AG20443 (cell line): ENCODE results near the gene CCND2.
"Not testable (repeated sequence)": the region's sequence is repeated elsewhere in the genome, so short reads cannot be mapped to it uniquely, and the experiment has no call there.

Experiments
- DNase-seq: peaks from one replicate; pipeline ENCODE4 v3.0.0; 2012; ENCODE audit warnings: low spot score, mixed read lengths

Gene CCND2

GRCh38 chr12:4273652-4274395, at the start of gene CCND2:
CCND2 (plus strand) TSS chr12:4273762; CDS start chr12:4274041, 279 bp downstream.
- peak; percentile 85 for DNase-seq

- no peak for DNase-seq
Observed at GRCh38 chr12:4224206-4224889, 49.2 kb upstream of the CCND2 start.

DNA sequence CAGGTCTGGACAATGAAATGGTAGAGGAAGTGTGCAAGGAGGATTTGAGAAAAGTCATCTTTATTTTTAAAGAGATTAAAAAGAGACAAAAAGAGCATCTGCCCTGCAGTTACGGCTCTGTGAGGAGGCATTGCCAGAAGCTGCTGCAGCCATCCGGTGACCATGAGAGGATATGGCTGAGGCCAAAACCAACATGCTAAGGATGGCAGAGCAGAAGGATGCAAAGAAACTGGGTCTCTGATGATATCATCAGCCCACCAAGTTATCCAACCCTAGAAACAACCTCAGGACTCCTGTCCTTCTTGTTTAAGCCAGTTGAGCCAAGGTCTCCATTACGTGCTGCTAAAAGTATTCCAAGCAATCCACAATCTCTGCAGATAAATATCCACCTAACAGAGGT, 48.0 kb upstream of the CCND2 start:
- no peak for DNase-seq

- no peak for DNase-seq
Observed at GRCh38 chr12:4227046-4227445, 46.5 kb upstream of the CCND2 start.

DNA sequence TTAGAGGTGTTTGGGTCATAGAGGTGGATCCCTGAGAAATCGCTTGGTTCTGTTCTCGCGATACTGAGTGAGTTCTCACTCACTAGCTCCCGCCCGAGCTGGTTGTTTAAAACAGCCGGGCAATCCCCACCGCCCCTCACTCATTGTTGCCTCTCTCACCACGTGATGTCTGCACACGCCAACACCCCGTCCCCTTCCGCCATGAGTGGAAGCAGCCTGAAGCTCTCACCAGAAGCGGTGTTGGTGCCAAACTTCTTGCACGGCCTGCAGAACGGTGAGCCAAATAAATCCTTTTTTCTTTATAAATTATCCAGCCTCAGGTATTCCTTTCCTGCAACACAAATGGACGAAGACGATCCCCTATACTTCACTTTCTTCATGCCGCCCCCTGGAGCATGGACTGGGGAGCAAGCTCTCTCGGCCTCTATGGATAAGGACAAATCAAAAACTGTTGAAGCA, 45.4 kb upstream of the CCND2 start:
- no peak for DNase-seq

DNA sequence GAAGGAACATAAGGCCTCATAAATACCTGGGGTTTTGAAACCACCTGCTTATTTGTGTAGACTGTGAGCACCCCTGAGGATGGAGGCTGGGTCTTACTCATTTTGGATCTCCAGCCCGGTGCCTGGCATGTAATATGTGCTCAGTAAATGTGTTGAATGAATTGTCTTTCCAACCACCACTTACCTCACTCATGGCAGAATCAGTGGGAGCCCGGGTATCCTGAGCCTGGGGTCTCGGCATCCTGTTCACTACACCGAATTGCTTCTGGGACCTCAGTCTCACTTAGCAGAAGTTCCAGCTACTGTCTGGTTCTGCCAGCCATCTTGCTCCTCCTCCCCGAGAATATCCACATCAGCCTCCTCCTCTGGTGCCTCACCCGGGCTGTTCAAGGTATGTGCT, 43.0 kb upstream of the CCND2 start:
- DNase-seq, result no peak

- no peak for DNase-seq
Observed at GRCh38 chr12:4238577-4238976, 35.0 kb upstream of the CCND2 start.

GRCh38 chr12:4239746-4240145, 33.8 kb upstream of the CCND2 start:
- DNase-seq, result no peak

- DNase-seq, result no peak
Observed at GRCh38 chr12:4240161-4240783, 33.3 kb upstream of the CCND2 start.

GRCh38 chr12:4240981-4241380, 32.6 kb upstream of the CCND2 start:
- no peak for DNase-seq

DNA sequence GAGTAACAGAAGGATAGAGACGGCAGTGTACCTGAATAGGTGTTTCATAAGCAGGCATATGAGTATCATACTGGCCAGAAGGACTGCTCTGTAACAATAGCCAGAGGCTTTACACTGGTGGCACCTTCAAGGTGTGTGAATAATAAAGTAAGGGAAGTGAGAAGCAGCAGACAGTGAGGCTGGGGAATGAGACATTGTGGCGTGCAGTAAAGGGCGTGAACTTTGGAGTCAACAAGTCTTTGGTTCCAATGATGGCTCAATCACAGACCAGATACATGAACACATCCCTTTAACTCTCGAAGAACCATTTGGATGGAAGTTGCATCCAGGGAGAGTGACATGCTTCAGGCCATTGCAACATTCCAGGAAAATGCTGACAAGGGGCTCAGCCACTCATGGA, 32.0 kb upstream of the CCND2 start:
- DNase-seq, result no peak

DNA sequence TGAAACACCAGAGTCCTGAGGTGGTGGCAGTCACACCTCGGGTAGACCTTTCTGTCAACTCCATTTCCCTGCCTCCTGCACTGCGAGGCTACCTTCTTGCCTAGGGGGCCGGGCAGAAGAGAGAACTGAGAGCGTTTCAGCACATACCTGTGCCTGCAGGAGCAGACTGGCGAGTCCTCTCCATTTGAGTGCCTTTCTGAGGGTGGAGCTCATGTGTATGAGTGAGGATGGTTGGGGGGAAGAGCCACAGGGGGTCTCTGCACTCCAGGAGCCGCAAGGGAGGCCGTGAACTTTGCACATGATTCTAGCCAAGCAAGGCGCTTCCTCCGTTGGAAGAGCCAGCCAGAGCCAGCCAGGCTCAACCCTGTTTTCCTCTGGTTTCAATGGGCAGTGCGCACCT, 31.0 kb upstream of the CCND2 start:
- no peak for DNase-seq

DNA sequence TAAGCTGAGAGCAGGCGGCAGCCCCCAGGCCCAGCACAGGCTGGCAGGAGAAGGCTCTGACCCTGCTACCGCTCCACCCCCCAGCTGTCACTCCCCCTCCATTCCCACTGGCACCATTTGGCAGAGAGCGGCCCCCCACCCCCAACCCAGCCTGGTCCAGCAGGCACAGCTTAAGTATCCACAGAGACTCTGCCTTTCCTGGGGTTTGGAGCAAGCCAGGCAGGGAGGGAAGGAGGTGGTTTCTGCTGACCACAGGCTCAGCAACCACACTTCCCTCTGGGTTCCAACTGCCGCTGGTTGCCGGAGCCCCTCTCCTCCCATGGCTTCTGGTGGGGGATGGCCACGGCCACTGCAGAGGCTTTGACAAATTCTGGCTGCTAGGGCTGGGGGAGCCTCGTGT, 30.5 kb upstream of the CCND2 start:
- no peak for DNase-seq

GRCh38 chr12:4243491-4244100, 30.0 kb upstream of the CCND2 start:
- DNase-seq, result not testable (repeated sequence)

- DNase-seq, result no peak
Observed at GRCh38 chr12:4244868-4245267, 28.7 kb upstream of the CCND2 start.

DNA sequence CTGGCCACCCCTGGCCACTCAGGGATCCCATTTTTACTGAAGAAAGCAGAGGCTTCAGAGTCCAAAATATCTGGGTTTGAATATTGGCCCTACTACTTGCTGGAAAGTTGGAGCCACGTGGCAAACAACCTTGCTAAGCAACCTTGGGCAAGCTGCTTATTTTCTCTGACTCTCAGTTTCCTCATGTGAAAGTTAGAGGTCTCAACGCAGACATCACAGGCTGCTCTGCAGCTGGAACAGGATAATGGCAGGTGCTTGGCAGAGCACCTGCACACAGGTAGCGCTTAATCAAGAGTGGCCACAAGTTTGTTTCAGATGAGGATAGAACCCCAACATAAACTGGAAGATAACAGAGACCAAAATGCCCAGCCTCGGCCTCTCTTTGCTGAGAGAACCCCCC, 28.1 kb upstream of the CCND2 start:
- no peak for DNase-seq

- DNase-seq, result no peak
Observed at GRCh38 chr12:4246116-4246515, 27.4 kb upstream of the CCND2 start.

GRCh38 chr12:4250691-4251090, 22.9 kb upstream of the CCND2 start:
- no peak for DNase-seq

GRCh38 chr12:4251216-4251891, 22.2 kb upstream of the CCND2 start:
- no peak for DNase-seq

- DNase-seq, result no peak
Observed at GRCh38 chr12:4251967-4252366, 21.6 kb upstream of the CCND2 start.

- DNase-seq, result no peak
Observed at GRCh38 chr12:4252601-4253000, 21.0 kb upstream of the CCND2 start.
